ENCODE measurements around the gene C1QTNF6. TPM values are rescaled to one million over a fixed set of nuclear protein-coding genes. Genes with fewer than 3 reads are reported as not detected.
A peak's percentile ranks its signal among the peaks of the same experiment; 100 is the strongest.

C1QTNF6 gene
- total and polyA plus RNA-seq, 2 donors (not counting 1 experiment from before 2014, with no cell fraction given) = 3.5 to 7.4 TPM

- H3K27me3 ChIP-seq (ENCODE audit: control insufficient read depth, insufficient read depth, low read length) = no peaks in the 10 kb centered on the region
- H3K9ac ChIP-seq (ENCODE audit: insufficient read depth, low read length) = peak overlapping the region; percentile 0
- no peaks in the 10 kb centered on the region for H3K36me3 ChIP-seq (ENCODE audit: control insufficient read depth, insufficient read depth, low read length)
- no peaks in the 10 kb centered on the region for H3K9me3 ChIP-seq (ENCODE audit: control insufficient read depth, insufficient read depth, low read depth, low read length)
- peak overlapping the region; percentile 75 for H3K4me2 ChIP-seq (ENCODE audit: extremely low read depth, insufficient read depth, low read length)
- peaks cover 18% of the 10 kb centered on the region for H3K4me1 ChIP-seq (ENCODE audit: control insufficient read depth, extremely low read depth, insufficient read depth, low read length)
- TF ChIP-seq CTCF (conservative IDR thresholded peaks at IDR 0.05 in 1 of 2, IDR thresholded peaks at IDR 0.05 in 1 of 2; ENCODE audit: low read depth in 1 of 2, low read length in 2 of 2) (no peak), EZH2 (IDR thresholded peaks at IDR 0.05; ENCODE audit: low read length, missing control alignments) (no peak)
- H2AFZ ChIP-seq (ENCODE audit: low read length) = peak overlapping the region; percentile 0
- DNase-seq (ENCODE audit: low read depth in 2 of 2) = peak in 1 of 2 donors; percentile 55
- peak overlapping the region; percentile 3 to 65 (median 32) for H3K4me3 ChIP-seq (replicated peaks in 1 of 4; ENCODE audit: control extremely low read depth in 1 of 4, insufficient read depth in 1 of 4, low read depth in 3 of 4, low read length in 4 of 4)
- peak overlapping the region; percentile 39 for H3K27ac ChIP-seq (ENCODE audit: insufficient read depth, low read length)
- no peaks in the 10 kb centered on the region for H4K20me1 ChIP-seq (ENCODE audit: control insufficient read depth, extremely low read depth, insufficient read depth, low read length)
- no peaks in the 10 kb centered on the region for H3K79me2 ChIP-seq (ENCODE audit: control insufficient read depth, insufficient read depth, low read length)
These were observed 526 bp downstream of the C1QTNF6 start for GRCh38 chr22:37187552-37187890.

- peaks cover 2% of the 10 kb centered on the region for H3K36me3 ChIP-seq (ENCODE audit: control insufficient read depth, insufficient read depth, low read length)
- no peaks in the 10 kb centered on the region for H4K20me1 ChIP-seq (ENCODE audit: control insufficient read depth, extremely low read depth, insufficient read depth, low read length)
- no peak overlapping the region for H3K9ac ChIP-seq (ENCODE audit: insufficient read depth, low read length)
- no peaks in the 10 kb centered on the region for H3K79me2 ChIP-seq (ENCODE audit: control insufficient read depth, insufficient read depth, low read length)
- no peaks in the 10 kb centered on the region for H3K9me3 ChIP-seq (ENCODE audit: control insufficient read depth, insufficient read depth, low read depth, low read length)
- TF ChIP-seq CTCF (conservative IDR thresholded peaks at IDR 0.05 in 1 of 2, IDR thresholded peaks at IDR 0.05 in 1 of 2; ENCODE audit: low read depth in 1 of 2, low read length in 2 of 2) (no peak), EZH2 (IDR thresholded peaks at IDR 0.05; ENCODE audit: low read length, missing control alignments) (no peak)
- no peaks in the 10 kb centered on the region for H3K27me3 ChIP-seq (ENCODE audit: control insufficient read depth, insufficient read depth, low read length)
- peak overlapping the region; percentile 75 for H3K4me2 ChIP-seq (ENCODE audit: extremely low read depth, insufficient read depth, low read length)
- peak overlapping the region in 3 of 4 experiments; percentile 14 to 65 (median 51) for H3K4me3 ChIP-seq (replicated peaks in 1 of 4; ENCODE audit: control extremely low read depth in 1 of 4, insufficient read depth in 1 of 4, low read depth in 3 of 4, low read length in 4 of 4)
- peak overlapping the region; percentile 39 for H3K27ac ChIP-seq (ENCODE audit: insufficient read depth, low read length)
- no peak overlapping the region for H2AFZ ChIP-seq (ENCODE audit: low read length)
- peak in 1 of 2 donors; percentile 18 for DNase-seq (ENCODE audit: low read depth in 2 of 2)
- peaks cover 18% of the 10 kb centered on the region for H3K4me1 ChIP-seq (ENCODE audit: control insufficient read depth, extremely low read depth, insufficient read depth, low read length)
These were observed 987 bp downstream of the C1QTNF6 start for GRCh38 chr22:37186997-37187522.

GRCh38 chr22:37186228-37186996 lies 1.6 kb downstream of the C1QTNF6 start:
- Histone ChIP-seq H3K4me2 (ENCODE audit: extremely low read depth, insufficient read depth, low read length) (no peak overlapping the region), H3K9me3 (ENCODE audit: control insufficient read depth, insufficient read depth, low read depth, low read length) (no peaks in the 10 kb centered on the region), H3K27ac (ENCODE audit: insufficient read depth, low read length) (no peak overlapping the region), H3K79me2 (ENCODE audit: control insufficient read depth, insufficient read depth, low read length) (no peaks in the 10 kb centered on the region), H4K20me1 (ENCODE audit: control insufficient read depth, extremely low read depth, insufficient read depth, low read length) (no peaks in the 10 kb centered on the region), H3K4me3 (replicated peaks in 1 of 4; ENCODE audit: control extremely low read depth in 1 of 4, insufficient read depth in 1 of 4, low read depth in 3 of 4, low read length in 4 of 4) (peak overlapping the region in 1 of 4 experiments; percentile 65), H3K9ac (ENCODE audit: insufficient read depth, low read length) (no peak overlapping the region), H2AFZ (ENCODE audit: low read length) (no peak overlapping the region), H3K27me3 (ENCODE audit: control insufficient read depth, insufficient read depth, low read length) (no peaks in the 10 kb centered on the region), H3K4me1 (ENCODE audit: control insufficient read depth, extremely low read depth, insufficient read depth, low read length) (peaks cover 18% of the 10 kb centered on the region), H3K36me3 (ENCODE audit: control insufficient read depth, insufficient read depth, low read length) (peaks cover 2% of the 10 kb centered on the region)
- TF ChIP-seq EZH2 (IDR thresholded peaks at IDR 0.05; ENCODE audit: low read length, missing control alignments) = no peak
- no peak for TF ChIP-seq CTCF (conservative IDR thresholded peaks at IDR 0.05 in 1 of 2, IDR thresholded peaks at IDR 0.05 in 1 of 2; ENCODE audit: low read depth in 1 of 2, low read length in 2 of 2)
- peak; percentile 84 to 90 for DNase-seq (ENCODE audit: low read depth in 2 of 2)

Measured in fibroblast of lung (primary cell).